ENCODE measurements around the gene SUN1.
A peak's percentile ranks its signal among the peaks of the same experiment; 100 is the strongest.
"Not testable (repeated sequence)": the region's sequence is repeated elsewhere in the genome, so short reads cannot be mapped to it uniquely, and the experiment has no call there.

SUN1 gene

GRCh38 chr7:832167-832967, at the start of gene SUN1:
Gene SUN1, plus strand, starts transcription at chr7:832476. Its CDS starts 49 bp downstream, at chr7:832525.
- DNase-seq (ENCODE audit: low read depth in 2 of 2, low spot score in 1 of 2), result peak in 1 of 2 donors; percentile 46

GRCh38 chr7:782718-783449, 49.4 kb upstream of the SUN1 start:
- no peak for DNase-seq (ENCODE audit: low read depth in 2 of 2, low spot score in 1 of 2)

- DNase-seq (ENCODE audit: low read depth in 2 of 2, low spot score in 1 of 2), result no peak
Measured at GRCh38 chr7:783556-784490, 48.5 kb upstream of the SUN1 start.

- no peak for DNase-seq (ENCODE audit: low read depth in 2 of 2, low spot score in 1 of 2)
Measured at GRCh38 chr7:784971-785370, 47.3 kb upstream of the SUN1 start.

GRCh38 chr7:785416-785815, 46.9 kb upstream of the SUN1 start:
- DNase-seq (ENCODE audit: low read depth in 2 of 2, low spot score in 1 of 2), result no peak

- peak; percentile 36 to 57 for DNase-seq (ENCODE audit: low read depth in 2 of 2, low spot score in 1 of 2)
Measured at GRCh38 chr7:786472-787255, 45.6 kb upstream of the SUN1 start.

- no peak for DNase-seq (ENCODE audit: low read depth in 2 of 2, low spot score in 1 of 2)
Measured at GRCh38 chr7:787332-788240, 44.7 kb upstream of the SUN1 start.

GRCh38 chr7:791519-791918, 40.8 kb upstream of the SUN1 start:
- DNase-seq (ENCODE audit: low read depth in 2 of 2, low spot score in 1 of 2), result no peak

- no peak for DNase-seq (ENCODE audit: low read depth in 2 of 2, low spot score in 1 of 2)
Measured at GRCh38 chr7:794207-794606, 38.1 kb upstream of the SUN1 start.

- no peak for DNase-seq (ENCODE audit: low read depth in 2 of 2, low spot score in 1 of 2)
Measured at GRCh38 chr7:794671-795329, 37.5 kb upstream of the SUN1 start.

- DNase-seq (ENCODE audit: low read depth in 2 of 2, low spot score in 1 of 2), result not testable (repeated sequence)
Measured at GRCh38 chr7:796434-797169, 35.7 kb upstream of the SUN1 start.

- DNase-seq (ENCODE audit: low read depth in 2 of 2, low spot score in 1 of 2), result no peak
Measured at GRCh38 chr7:798921-799470, 33.3 kb upstream of the SUN1 start.

- no peak for DNase-seq (ENCODE audit: low read depth in 2 of 2, low spot score in 1 of 2)
Measured at GRCh38 chr7:800692-801091, 31.6 kb upstream of the SUN1 start.

GRCh38 chr7:801351-801750, 30.9 kb upstream of the SUN1 start:
- not testable (repeated sequence) for DNase-seq (ENCODE audit: low read depth in 2 of 2, low spot score in 1 of 2)

GRCh38 chr7:801940-802381, 30.3 kb upstream of the SUN1 start:
- DNase-seq (ENCODE audit: low read depth in 2 of 2, low spot score in 1 of 2), result no peak

GRCh38 chr7:802500-803242, 29.6 kb upstream of the SUN1 start:
- no peak for DNase-seq (ENCODE audit: low read depth in 2 of 2, low spot score in 1 of 2)

- DNase-seq (ENCODE audit: low read depth in 2 of 2, low spot score in 1 of 2), result no peak
Measured at GRCh38 chr7:803243-803635, 29.0 kb upstream of the SUN1 start.

Data from stimulated activated CD8-positive, alpha-beta memory T cell treated with anti-CD3 and anti-CD28 coated beads, Interleukin-4, amount 100 ng/mL, for 1 hour (primary cell).